MCF 10A (cell line): Measurements from ENCODE around the gene SBF2. TPM values are rescaled to one million over a fixed set of nuclear protein-coding genes. Genes with fewer than 3 reads are reported as not detected.

Experiments
- BruUV-seq: library from RNA; stranded (reverse); fragments of 400-500 nt; replicated peaks from 2 replicates; lab custom pipeline; 2021; lab: Mats Ljungman, UMichigan
- CTCF ChIA-PET: fragments of 300-600 bp; sonication (Branson Sonifier 250); formaldehyde crosslinking; extraction: SDS; loops from one replicate; lab custom pipeline; 2021; ENCODE audit warnings: antibody characterized with exemption, inconsistent platforms; lab: Yijun Ruan, JAX
- POLR2A ChIA-PET: fragments of 300-600, 350-650 bp; sonication (Branson Sonifier 250); formaldehyde crosslinking; extraction: SDS; loops from one replicate; lab custom pipeline; 2020; ENCODE audit warnings: antibody characterized with exemption, inconsistent platforms; lab: Yijun Ruan, JAX
- DNase-seq: peaks from one replicate; pipeline ENCODE4 v3.0.0-alpha.2; 2018; ENCODE audit not compliant: unreplicated experiment
- H3K27ac Mint-ChIP-seq: one replicate; pipeline ENCODE4 v1.8.0; 2022; ENCODE audit warnings: mild to moderate bottlenecking, low read depth, mixed read lengths; ENCODE audit not compliant: unreplicated experiment
- H3K27me3 Mint-ChIP-seq: one replicate; pipeline ENCODE4 v1.8.0; 2022; ENCODE audit warnings: mixed read lengths; ENCODE audit not compliant: insufficient read depth, unreplicated experiment
- H3K36me3 Mint-ChIP-seq: one replicate; pipeline ENCODE4 v1.8.0; 2022; ENCODE audit warnings: mild to moderate bottlenecking, moderate library complexity, mixed read lengths; ENCODE audit not compliant: insufficient read depth, unreplicated experiment
- H3K4me1 Mint-ChIP-seq: one replicate; pipeline ENCODE4 v1.8.0; 2022; ENCODE audit warnings: mixed read lengths; ENCODE audit not compliant: insufficient read depth, unreplicated experiment
- H3K4me3 Mint-ChIP-seq: one replicate; pipeline ENCODE4 v1.8.0; 2022; ENCODE audit warnings: mild to moderate bottlenecking, moderate library complexity, mixed read lengths; ENCODE audit not compliant: unreplicated experiment
- H3K9me3 Mint-ChIP-seq: one replicate; pipeline ENCODE4 v1.8.0; 2022; ENCODE audit warnings: mixed read lengths; ENCODE audit not compliant: unreplicated experiment
- CTCF ChIP-seq: fragments of 200-600 bp; IDR thresholded peaks from one replicate; pipeline ENCODE4 v1.8.0; 2022; ENCODE audit warnings: antibody characterized with exemption, mild to moderate bottlenecking; ENCODE audit not compliant: unreplicated experiment
- intact Hi-C: fragments of 100-400 bp; cut with micrococcal nuclease; formaldehyde crosslinking; loops from 2 replicates; pipeline ENCODE4 v1.14.1; 2022
- total RNA-seq: library from RNA; stranded (reverse); gene quantifications from 2 replicates; pipeline ENCODE4 v1.2.3, GENCODE V29; 2022

The SBF2 gene
- total RNA-seq, 1 experiment from 2014 or later = 28.3 TPM

GRCh38 chr11:10298342-10298741, 4.3 kb upstream of the SBF2 start:
- POLR2A ChIA-PET = interaction anchor here (8.5 kb wide), 1 partner anchor 8 kb away, joined by 217 read pairs; the partner anchor contains the start of gene ADM
- no peak overlapping the region for H3K4me3 Mint-ChIP-seq

GRCh38 chr11:10295064-10295901, 1.3 kb upstream of the SBF2 start:
- peaks cover 22% of the 10 kb centered on the region for H3K4me1 Mint-ChIP-seq
- CTCF ChIA-PET = interaction anchor here (0.5 to 2.2 kb wide), 6 partner anchors 11 to 559 kb away, joined by 3 to 10 read pairs (median 3); no protein-coding TSS in a partner anchor
- no peaks in the 10 kb centered on the region for H3K27me3 Mint-ChIP-seq
- H3K27ac Mint-ChIP-seq = peak overlapping the region; percentile 44
- no peaks in the 10 kb centered on the region for H3K9me3 Mint-ChIP-seq
- POLR2A ChIA-PET = interaction anchor here (0.6 to 8.5 kb wide), 7 partner anchors 11 to 1059 kb away, joined by 3 to 217 read pairs (median 3); partner anchors contain the start of gene ADM
- TF ChIP-seq CTCF = no peak
- BruUV-seq = no TSS peak
- intact Hi-C loops = no loop called here
- H3K36me3 Mint-ChIP-seq = peaks cover 10% of the 10 kb centered on the region
- DNase-seq = no peak
- H3K4me3 Mint-ChIP-seq = peak overlapping the region; percentile 72

More at GRCh38 chr11:10298342-10298741, 4.3 kb upstream of the SBF2 start:
- H3K36me3 Mint-ChIP-seq = peaks cover 10% of the 10 kb centered on the region
- intact Hi-C loops = no loop called here
- no peak for DNase-seq
- H3K4me1 Mint-ChIP-seq = peaks cover 18% of the 10 kb centered on the region
- CTCF ChIA-PET = interaction anchor here (1.1 to 1.7 kb wide), 3 partner anchors 10 to 91 kb away, joined by 3 to 4 read pairs (median 3); no protein-coding TSS in a partner anchor
- BruUV-seq = no TSS peak
- H3K9me3 Mint-ChIP-seq = no peaks in the 10 kb centered on the region
- no peaks in the 10 kb centered on the region for H3K27me3 Mint-ChIP-seq
- H3K27ac Mint-ChIP-seq = no peak overlapping the region
- TF ChIP-seq CTCF = no peak

- Mint-ChIP-seq H3K4me3 (peak overlapping the region; percentile 72), H3K4me1 (peaks cover 25% of the 10 kb centered on the region), H3K9me3 (no peaks in the 10 kb centered on the region), H3K36me3 (peaks cover 5% of the 10 kb centered on the region), H3K27ac (peak overlapping the region; percentile 44), H3K27me3 (no peaks in the 10 kb centered on the region)
- DNase-seq = peak; percentile 75
- intact Hi-C loops = no loop called here
- no peak for TF ChIP-seq CTCF
- POLR2A ChIA-PET = interaction anchor here (0.6 to 8.5 kb wide), 7 partner anchors 11 to 726 kb away, joined by 3 to 217 read pairs (median 5); partner anchors contain the start of genes ADM and WEE1
- CTCF ChIA-PET = interaction anchor here (2.2 kb wide), 1 partner anchor 12 kb away, joined by 10 read pairs; no protein-coding TSS in a partner anchor
- TSS peak; percentile 56 for BruUV-seq
Measured at GRCh38 chr11:10294290-10294953, 403 bp upstream of the SBF2 start.
